ENCODE data around the gene TECPR2.

- TF ChIP-seq CTCF (IDR thresholded peaks at IDR 0.05) (no peak), POLR2A (IDR thresholded peaks at IDR 0.05; ENCODE audit: low read depth) (no peak), POLR2AphosphoS5 (IDR thresholded peaks at IDR 0.05) (no peak), EP300 (IDR thresholded peaks at IDR 0.05) (no peak)
Measured at GRCh38 chr14:102525219-102525928, 162.6 kb downstream of the TECPR2 start.
